Bone marrow (tissue), 2 donors: ENCODE data around the gene FCHO2.

ENCODE experiments used
- DNase-seq, 2 donors: peaks; one replicate each; lab custom pipeline; 2025; lab: John Stamatoyannopoulos, UW

Gene FCHO2

GRCh38 chr5:73030995-73031394 lies 75.2 kb downstream of the FCHO2 start:
- no peak for DNase-seq

DNA sequence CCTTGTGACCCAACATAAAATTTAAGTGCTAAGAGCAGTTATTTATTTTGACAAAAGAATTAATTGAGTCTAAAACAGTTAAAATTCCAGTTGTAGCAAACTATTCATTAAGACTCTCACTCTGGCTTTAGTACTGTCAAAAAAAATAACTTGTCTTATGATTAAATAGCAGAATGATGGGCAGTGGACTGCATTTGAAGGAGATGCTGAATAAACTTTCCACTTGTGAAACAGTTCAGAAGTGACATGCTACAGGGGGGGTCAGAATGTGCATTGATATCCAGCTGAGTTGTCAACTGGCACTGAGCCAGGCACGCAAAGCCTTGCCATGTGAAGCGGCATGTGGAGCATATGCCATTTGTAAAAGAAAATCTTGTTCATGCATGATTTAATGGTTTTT lies 76.0 kb downstream of the FCHO2 start:
- no peak for DNase-seq

DNA sequence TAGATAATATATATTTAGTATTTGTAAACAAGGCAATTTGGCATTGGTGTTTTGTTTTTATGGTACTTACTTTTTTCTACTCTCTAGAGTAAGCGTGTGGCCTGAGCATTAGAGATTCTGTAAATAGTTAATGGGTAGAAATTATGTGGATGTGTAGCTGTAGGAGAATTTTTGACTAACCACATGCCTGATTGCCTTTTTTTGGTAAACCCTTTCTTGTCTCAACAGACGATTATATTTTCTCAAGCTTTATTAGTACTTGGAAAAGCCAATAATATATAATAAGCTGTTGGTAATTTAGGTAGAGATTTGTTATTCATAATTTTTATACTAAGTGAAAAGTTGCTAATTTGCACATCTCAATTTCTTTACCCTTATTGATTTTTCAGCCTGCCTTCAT lies 76.8 kb downstream of the FCHO2 start:
- DNase-seq, result no peak

GRCh38 chr5:73037545-73037944 lies 81.7 kb downstream of the FCHO2 start:
- DNase-seq, result no peak

DNA sequence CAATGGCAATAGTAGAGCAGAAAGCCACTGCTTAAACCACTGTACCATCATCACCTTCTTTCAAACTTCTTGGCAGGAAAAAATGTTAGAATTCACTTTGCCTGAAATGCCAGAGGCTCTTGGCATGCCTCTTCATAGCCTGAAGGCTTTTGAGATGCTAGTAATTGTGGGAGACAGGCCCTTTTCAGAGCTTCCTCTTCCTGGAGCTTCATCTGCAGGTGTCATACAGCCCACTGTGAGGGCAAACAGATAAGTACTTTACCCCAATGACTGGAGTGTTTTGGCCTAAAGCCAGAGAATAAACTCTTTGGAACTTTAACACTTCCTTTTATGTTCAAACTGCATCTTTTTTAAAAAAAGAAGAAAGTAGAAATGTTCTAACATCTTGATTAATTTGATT lies 83.2 kb downstream of the FCHO2 start:
- peak in 1 of 2 donors; percentile 15 for DNase-seq

GRCh38 chr5:73042993-73043392 lies 87.2 kb downstream of the FCHO2 start:
- DNase-seq, result no peak

GRCh38 chr5:73044546-73044945 lies 88.7 kb downstream of the FCHO2 start:
- DNase-seq, result no peak

GRCh38 chr5:73045623-73046022 lies 89.8 kb downstream of the FCHO2 start:
- DNase-seq, result no peak

DNA sequence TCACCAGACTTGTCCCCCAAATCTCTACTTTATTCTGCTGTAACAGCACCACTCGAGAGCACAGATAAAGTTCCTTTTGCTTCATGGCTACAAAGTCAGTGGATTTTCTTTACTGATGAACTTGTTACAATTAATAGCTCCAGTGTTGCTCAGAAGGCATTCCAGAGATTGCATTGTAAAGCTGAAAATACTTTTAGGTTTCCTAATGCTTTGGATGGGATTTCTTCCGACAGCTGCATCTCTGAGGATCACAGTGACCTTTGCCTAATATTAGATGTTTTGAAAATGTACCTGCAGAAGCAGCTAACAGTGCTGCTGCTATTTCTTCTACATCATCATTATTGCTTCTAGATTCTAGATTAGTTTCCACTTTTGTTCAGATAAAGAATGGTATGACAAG lies 105.8 kb downstream of the FCHO2 start:
- no peak for DNase-seq

- no peak for DNase-seq
Observed at GRCh38 chr5:73066466-73066865, 110.6 kb downstream of the FCHO2 start.

GRCh38 chr5:73067213-73067612 lies 111.4 kb downstream of the FCHO2 start:
- DNase-seq, result no peak

DNA sequence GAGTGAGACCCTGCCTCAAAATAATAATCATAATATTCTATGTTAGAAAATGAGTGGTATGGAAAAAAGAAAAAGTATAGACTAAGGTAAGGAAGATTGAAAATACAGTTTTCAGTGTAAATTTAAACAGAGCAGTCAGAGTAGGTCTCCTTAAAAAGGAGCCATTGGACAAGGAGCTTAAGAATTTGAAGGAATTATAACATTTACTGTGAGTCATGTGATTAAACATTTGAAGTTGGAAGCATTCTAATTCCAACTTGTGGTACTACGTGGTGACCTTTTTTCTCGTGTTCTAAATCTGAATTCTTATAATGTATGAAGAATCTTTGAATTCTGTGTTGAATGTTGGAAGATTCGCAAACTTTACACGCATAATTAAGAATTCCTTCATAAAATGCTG lies 125.3 kb downstream of the FCHO2 start:
- no peak for DNase-seq

DNA sequence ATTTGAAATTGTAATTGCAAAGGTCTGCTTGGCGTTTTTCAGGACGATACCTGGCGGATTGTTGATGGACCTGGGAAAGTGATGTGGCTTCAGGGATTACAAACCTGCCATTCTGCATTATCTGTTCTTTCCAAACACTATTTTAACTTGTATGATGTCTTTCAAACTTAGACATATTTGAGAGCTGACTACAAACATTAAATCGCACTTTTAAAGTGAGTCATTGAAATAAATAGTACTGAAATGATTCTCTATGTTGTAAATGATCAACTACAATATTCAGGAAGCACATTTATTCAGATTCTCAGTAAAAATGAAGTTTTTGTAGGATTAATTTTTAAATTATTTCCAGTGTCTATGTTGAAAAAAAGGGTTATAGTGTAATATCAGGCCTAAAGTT lies 132.2 kb downstream of the FCHO2 start:
- DNase-seq, result no peak

DNA sequence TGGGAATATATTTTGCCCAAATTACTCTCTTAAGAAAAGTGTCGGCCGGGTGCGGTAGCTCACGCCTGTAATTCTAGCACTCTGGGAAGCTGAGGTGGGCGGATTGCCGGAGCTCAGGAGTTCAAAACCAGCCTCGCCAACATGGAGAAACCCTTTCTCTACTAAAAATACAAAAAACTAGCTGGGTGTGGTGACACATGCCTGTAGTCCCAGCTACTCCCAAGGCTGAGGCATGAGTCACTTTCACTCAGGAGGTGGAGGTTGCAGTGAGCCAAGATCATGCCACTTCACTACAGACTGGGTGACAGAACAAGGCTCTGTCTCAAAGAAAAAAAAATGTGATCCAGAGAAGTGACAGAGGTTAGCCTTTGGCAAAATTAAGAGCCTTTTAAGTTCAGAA lies 138.1 kb downstream of the FCHO2 start:
- no peak for DNase-seq

DNA sequence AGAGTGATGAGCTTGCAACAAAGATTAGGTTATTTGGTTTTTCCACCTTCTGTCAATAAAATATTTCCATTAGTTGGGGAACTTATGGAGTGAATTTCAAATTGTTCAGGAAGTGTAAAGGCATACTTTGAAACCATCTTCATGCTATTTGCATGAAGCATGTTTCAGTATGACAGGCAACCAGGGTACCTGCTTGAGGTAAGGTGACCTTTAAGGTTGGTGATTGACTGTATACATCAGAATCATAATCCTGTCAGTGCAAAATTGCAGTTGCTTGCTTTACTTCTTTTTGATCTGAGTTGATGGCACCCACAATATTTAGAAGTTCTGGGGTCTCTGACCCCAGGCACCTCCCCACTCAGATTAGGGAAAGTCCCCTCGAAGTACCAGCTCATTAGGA lies 138.6 kb downstream of the FCHO2 start:
- DNase-seq, result no peak

- no peak for DNase-seq
Observed at GRCh38 chr5:73095564-73096238, 139.9 kb downstream of the FCHO2 start.

- DNase-seq, result no peak
Observed at GRCh38 chr5:73096239-73096575, 140.4 kb downstream of the FCHO2 start.

DNA sequence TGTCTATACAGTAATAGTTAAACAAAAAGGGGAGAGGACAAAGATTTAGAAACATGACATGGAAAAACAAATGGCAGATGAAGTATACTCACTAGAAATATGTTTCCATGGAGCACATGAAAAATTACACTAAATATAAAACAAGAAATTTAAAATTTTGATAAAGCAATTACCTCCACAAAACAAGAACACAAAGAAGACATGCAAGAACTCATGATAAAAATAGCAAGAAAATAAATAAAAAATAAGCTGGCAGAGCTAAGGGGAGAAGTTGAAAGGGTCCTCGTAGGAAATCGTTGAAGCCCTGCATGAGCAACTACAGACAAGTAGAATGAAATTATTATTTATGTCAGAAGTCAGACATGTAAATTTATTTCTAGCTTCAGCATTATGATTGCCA lies 141.9 kb downstream of the FCHO2 start:
- no peak for DNase-seq

- no peak for DNase-seq
Observed at GRCh38 chr5:73100109-73100508, 144.3 kb downstream of the FCHO2 start.

GRCh38 chr5:73103870-73104299 lies 148.0 kb downstream of the FCHO2 start:
- no peak for DNase-seq

DNA sequence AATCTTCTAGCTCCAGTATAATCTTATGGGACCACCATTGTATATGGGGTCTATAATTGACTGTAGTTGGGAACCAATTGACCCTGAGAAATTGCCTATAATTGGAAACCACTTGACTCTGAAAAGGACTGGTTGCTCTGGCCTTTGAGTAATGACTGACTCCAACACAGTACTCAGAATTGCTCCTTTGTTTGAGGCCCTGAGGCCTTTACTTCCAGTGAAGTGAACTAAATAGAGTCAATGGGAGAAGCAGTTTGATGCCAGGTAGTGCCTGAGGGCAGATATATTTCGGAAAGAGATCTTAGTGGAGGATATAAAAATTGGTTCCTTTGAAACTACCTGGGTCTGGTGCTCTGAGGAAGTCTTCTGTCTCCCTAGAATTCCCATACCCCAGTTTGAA lies 148.5 kb downstream of the FCHO2 start:
- DNase-seq, result no peak

DNA sequence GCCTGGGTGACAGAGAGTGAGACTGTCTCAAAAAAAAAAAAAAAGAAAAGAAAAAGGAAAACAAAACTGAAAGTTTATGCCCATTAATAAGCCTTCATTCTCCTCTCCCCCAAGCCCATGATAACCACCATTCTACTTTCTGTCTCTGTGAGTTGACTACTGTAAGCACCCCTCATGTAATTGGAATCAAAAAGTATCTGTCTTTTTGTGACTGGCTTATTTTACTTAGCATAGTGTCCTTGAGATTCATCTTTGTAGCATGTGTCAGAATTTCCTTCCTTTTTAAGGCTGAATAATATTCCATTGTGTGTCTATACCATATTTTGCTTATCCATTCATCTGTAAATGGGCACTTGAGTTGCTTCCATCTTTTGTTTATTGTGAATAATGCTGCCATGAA lies 150.5 kb downstream of the FCHO2 start:
- no peak for DNase-seq

- no peak for DNase-seq
Observed at GRCh38 chr5:73110190-73110589, 154.3 kb downstream of the FCHO2 start.

- no peak for DNase-seq
Observed at GRCh38 chr5:73111536-73111935, 155.7 kb downstream of the FCHO2 start.

DNA sequence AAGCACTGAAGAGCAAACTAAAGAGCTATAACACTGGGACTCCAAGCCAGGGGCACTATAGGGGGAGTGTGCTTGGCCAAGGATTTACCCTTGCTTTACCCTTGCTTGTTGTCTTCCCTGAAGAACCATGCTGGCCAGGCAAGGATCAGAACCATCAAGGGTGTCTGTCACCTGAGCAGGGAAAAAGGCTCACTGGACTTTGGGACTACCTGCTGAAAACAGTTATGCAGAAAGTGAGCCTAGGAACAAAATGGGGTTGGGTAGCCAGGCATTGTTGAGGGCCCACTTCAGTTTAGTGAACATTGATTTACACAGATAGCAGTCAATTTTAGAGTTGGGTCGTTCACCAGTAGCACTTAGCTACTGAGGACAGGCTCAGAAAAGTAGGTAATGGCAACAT lies 156.5 kb downstream of the FCHO2 start:
- no peak for DNase-seq
